Stimulated activated CD8-positive, alpha-beta memory T cell treated with anti-CD3 and anti-CD28 coated beads, Interleukin-7, amount 100 ng/mL, for 24 hours (primary cell): Measurements from ENCODE around the gene GTF2A2.

ENCODE experiments used
- DNase-seq: peaks from one replicate; pipeline ENCODE4 v3.0.0-alpha.2; 2020; ENCODE audit warnings: low read depth

The GTF2A2 gene

DNA sequence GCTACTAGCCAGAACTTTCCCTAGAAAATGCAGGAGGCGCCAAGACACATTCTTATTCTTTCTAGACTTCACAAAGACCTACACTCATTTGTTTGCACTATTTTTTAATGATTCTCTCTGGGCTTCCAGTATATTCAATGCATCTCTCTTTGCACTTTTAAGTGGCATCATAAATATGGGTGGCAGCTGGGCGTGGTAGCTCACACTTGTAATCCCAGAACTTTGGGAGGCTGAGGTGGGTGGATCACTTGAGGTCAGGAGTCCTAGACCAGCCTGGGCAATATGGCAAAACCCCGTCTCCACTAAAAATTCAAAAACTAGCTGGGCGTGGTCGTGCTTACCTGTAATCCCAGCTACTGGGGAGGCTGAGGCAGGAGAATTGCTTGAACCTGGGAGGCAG, 51.3 kb downstream of the GTF2A2 start:
- no peak for DNase-seq

DNA sequence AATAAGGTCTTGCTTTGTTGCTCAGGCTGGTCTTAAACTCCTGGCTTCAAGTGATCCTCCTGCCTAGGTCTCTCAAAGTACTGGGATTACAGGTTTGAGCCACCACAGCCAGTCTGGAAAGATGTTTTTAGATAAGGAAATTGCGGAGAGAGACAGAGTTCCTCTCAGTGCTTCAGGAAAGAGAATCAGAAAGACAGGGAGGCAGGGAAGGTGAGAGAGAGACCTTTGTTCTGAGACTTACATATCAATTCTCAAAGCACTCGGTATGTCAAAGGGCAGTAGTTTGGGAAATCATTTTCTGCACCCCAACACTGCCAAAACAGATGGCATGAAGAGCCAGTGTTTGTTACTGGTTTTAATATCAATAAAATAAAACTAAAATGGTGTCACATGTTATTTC, 58.9 kb downstream of the GTF2A2 start:
- DNase-seq, result no peak

DNA sequence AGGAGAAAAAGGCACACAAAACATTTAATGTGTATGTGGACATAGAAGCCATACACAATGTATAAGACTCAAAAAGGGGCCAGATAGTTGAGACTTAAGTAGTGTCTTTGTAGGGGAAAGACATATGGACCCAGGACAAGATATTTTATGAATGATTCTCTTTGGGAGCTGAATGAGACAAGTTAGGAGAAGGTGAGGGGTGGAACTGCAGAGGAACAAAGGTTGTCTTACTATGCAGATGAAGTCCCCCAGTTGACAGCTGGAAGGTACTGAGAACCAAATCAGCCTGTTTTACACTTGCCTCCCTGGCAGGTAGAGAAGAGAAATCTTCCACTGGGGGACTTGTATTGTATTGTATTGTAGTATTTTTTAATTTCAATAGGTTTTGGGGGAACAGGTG, 60.7 kb downstream of the GTF2A2 start:
- no peak for DNase-seq

DNA sequence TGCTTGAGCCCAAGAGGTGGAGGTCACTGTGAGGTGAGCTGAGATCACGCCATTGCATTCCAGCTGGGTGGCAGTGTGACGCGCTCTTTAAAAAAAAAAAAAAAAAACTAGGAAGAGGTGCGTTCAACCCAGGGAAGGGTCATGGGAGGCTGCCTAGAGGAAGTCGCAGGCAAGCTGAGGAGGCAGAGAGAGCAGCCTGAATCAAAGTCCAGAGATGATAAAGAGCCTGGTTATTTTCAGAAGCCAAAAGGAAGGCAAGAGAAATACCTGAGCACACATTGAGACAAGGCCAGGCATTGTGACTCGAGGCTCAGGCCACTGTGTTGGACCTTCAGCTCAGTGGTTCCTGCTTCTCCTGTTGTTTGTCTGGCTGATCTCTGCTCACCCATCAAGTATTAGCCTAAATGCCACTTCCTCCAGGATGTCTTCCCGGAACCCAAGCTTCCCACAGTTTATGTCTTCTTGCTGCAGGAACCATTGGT, 61.8 kb downstream of the GTF2A2 start:
- DNase-seq, result no peak

DNA sequence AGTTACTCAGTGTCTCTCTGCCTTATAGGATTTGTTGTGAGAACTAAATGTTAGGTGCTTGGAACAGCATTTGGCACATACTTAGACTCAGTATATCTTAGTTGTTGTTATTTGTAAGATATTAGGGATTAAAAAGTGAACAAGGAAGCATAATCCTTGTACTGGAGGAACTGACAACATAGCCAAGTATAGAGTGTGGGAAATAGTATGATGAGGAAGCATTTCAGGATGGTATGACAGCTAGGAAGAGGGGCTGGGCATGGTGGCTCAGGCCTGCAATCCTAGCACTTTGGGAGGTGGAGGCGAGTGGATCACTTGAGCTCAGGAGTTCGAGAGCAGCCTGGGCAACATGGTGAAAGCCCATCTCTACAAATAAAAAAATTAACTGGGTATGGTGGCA, 62.3 kb downstream of the GTF2A2 start:
- no peak for DNase-seq

DNA sequence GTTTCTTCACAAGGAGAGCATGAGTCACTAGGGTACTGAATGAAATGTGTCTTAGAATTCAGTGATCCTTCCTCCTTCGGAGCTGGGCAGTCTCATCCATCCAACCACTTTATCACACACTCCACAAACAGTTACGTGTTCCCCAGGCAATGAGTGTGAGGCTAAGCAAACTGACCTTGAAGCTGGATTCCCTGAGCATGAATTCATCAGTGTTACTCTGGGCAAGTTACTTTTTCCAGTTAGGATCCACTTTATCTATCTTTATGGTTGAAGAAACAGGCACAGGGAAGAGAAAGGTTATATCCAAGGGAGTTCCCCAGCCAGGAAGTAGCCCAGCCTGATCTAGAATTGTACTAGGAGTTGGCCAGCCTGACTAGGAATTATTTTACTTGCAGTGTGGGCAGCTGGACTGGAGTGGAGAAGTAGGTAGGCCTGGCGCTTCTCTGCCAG, 62.8 kb downstream of the GTF2A2 start:
- no peak for DNase-seq

DNA sequence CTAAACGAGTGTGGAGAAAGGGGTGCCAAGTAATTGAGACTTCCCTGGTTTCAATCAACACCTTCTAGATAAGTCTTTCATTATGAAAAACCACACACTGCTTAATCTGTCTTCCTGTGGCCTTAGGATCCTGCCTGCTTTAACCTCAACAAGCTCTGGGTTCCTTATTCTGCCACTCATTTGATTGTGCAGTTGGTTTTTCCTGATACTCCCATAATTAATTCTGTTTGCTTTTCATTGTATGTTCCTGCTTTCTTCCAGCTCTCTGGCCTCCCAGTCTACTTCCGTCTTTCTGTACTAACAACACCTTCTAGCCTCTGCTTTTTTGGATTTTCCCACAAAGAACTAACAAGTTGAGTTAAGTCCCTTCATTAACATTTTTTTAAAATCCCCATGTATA, 66.0 kb downstream of the GTF2A2 start:
- DNase-seq, result no peak

DNA sequence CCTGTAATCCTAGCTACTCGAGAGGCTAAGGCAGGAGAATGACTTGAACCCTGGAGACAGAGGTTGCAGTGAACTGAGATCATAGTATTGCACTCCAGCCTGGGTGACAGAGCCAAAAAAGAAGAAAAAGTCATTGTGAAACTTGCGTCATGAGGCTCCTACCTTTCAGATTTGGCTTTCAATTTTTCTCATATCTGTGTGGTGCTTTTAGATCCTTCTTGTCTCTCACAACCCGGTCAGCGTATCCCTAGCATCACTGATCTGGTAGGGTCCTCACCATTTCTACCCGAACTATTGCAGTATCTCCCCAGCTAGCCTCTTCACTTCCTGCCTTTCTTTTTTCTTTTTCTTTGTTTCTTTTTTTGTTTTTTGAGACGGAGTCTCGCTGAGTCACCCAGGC, 67.3 kb downstream of the GTF2A2 start:
- DNase-seq, result no peak
